CD4-positive, alpha-beta T cell treated with Interleukin-15 for 1 hour (primary cell): Measurements from ENCODE around the gene SFXN3.

ENCODE experiments used
- DNase-seq: peaks from one replicate; pipeline ENCODE4 v3.0.0-alpha.2; 2020

The SFXN3 gene

GRCh38 chr10:101000127-101000914 lies 30.7 kb upstream of the SFXN3 start:
- DNase-seq = no peak

GRCh38 chr10:101000915-101001658 lies 29.9 kb upstream of the SFXN3 start:
- DNase-seq = no peak

DNA sequence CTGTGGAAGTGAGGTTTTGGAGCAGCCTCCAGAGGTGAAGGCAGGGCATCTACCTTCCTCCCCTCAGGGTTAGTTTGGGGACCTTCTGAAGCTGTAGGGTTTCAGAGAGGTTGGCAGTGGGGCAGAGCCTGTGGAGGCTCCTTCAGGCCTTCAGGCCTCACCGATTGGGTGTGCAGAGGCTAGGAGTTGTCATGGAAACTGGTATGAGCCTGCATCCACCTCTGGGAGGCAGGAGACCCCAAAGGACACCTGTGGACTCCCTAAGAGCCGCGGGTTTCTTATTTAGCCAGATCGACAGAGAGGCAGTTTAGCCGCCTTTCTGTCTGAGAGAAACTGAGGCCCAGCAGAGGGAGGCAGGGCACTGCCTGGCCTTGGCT lies 29.4 kb upstream of the SFXN3 start:
- no peak for DNase-seq

DNA sequence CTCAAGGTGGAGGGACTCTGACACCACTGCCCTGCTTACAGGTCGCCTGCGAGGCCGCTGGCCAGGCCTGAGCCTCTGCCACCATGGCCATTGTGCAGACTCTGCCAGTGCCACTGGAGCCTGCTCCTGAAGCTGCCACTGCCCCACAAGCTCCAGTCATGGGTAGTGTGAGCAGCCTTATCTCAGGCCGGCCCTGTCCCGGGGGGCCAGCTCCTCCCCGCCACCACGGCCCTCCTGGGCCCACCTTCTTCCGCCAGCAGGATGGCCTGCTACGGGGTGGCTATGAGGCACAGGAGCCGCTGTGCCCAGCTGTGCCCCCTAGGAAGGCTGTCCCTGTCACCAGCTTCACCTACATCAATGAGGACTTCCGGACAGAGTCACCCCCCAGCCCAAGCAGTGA lies 28.6 kb upstream of the SFXN3 start:
- no peak for DNase-seq

GRCh38 chr10:101003639-101004206 lies 27.3 kb upstream of the SFXN3 start:
- DNase-seq = no peak

GRCh38 chr10:101005361-101005760 lies 25.7 kb upstream of the SFXN3 start:
- DNase-seq = no peak

GRCh38 chr10:101005869-101006567 lies 25.0 kb upstream of the SFXN3 start:
- no peak for DNase-seq

- DNase-seq = no peak
Observed at GRCh38 chr10:101006593-101007098, 24.4 kb upstream of the SFXN3 start.

DNA sequence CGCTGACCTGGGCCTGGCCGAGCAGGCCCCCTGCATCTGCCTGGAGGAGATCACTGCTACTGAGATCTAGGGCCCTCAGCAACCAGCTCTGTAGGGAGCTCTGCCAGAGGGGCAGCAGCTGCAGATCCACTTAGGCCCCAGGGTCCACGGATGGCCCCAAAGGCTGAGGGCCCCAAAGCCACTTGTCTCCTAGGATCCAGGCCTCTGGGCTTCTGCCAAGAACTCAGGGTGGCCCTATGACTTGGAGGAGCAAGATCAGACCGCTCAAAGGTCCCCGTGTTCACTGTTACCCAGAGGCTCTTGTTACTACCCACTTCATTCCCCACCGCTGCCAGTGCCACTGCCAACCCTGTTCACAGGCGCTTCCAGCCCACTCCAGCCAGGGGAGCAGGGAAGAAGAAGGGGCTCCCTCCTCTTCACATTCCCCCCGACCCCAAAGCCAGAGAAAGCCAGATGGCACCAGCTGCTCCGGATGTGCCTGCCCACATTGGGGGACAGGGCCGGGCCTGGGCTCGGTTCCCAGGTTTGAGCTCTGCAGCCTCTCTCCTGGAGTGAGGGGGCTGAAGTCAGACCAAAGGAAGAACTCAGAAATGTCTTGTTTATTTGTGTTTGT lies 23.8 kb upstream of the SFXN3 start:
- DNase-seq = no peak

- DNase-seq = no peak
Observed at GRCh38 chr10:101007915-101008822, 22.9 kb upstream of the SFXN3 start.

DNA sequence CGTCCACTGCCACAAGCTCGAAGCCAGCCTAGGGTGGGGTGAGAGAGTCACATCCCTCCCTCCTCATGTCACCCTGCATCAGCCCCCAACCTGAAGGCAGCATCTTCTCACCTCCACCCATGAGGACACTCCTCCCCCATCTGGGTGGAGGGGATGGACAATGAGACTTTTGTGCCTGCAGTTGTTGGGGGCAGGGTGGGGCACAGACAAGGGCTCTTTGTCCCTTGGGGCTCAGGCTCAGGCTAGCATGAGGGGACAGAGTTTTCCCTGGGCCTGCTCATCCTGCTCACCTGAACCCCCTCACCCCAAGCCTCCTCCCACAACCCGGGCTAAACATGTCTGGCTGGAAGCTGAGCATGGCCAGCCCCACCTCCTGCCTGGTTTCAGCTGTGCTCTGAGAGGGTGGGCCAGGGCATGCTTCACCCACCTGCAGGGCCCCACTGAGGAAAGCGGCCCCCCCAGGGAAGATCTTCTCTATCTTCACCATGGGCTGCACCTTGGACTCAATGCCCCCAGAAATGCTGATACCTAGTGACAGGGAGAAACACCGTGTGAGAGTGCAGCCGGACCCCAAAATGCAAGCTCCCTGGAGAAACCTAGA lies 22.1 kb upstream of the SFXN3 start:
- no peak for DNase-seq

DNA sequence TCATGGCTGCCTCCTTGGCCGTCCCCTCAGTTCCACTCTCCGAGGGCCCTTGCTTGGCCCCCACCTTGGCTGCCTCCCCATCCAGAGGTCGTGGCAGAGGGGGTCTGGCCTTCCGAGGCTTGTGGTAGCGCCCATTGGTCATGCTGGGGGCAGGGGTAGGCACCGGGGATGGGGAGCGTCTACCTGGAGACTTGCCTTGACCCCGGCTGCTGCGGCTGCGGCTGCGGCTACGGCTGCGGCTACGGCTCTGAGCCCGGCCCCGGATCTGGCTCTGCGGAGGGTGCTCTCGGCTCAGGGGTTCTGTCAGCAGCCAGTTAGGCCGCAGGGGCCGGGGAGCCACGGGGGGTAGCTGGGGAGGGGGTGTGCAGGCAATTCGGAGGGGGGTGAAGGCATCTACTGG lies 20.7 kb upstream of the SFXN3 start:
- DNase-seq = no peak

DNA sequence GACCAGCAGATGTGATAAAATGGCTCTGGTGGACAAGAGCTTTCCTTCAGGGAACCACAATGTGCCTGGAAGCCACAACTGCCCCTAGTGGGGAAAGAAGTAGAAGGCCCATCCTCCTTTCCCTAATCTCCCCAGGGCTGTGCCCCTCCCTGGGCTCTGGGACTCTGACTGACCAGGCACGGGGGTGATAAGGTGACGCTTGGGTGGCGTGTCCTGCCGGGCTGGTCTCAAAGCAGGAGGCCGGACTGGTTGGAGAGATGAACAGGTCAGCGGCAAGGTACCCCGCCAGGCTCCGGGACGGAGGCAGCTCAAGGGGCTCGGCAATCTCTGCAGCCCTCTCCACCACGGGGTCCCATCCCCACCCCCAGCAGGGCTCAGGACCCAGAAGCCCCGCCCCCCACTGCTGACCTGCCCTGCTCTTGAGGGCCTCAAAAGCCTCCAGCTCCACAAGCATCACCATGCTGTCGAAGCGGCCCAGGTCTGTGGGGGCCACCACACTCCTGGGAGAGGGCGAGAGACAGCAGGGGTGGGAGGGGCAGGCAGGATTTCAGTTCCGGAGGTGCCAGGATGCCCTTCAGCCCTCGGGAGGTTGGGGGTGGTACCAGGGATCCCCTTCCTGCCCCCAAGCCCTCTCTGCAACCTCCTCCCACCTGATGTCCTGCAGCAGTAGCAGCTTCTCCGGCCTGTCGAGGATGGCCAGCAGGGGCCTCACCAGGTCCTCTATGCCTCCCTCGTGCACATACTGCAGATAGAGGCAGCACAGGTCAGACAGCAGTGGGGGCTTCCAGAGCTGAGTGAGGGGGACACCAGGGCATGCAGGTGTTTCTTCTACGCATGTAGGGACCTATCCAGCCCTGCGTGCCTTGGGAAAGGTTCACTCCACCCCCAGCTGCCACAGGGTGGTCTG lies 19.3 kb upstream of the SFXN3 start:
- no peak for DNase-seq

DNA sequence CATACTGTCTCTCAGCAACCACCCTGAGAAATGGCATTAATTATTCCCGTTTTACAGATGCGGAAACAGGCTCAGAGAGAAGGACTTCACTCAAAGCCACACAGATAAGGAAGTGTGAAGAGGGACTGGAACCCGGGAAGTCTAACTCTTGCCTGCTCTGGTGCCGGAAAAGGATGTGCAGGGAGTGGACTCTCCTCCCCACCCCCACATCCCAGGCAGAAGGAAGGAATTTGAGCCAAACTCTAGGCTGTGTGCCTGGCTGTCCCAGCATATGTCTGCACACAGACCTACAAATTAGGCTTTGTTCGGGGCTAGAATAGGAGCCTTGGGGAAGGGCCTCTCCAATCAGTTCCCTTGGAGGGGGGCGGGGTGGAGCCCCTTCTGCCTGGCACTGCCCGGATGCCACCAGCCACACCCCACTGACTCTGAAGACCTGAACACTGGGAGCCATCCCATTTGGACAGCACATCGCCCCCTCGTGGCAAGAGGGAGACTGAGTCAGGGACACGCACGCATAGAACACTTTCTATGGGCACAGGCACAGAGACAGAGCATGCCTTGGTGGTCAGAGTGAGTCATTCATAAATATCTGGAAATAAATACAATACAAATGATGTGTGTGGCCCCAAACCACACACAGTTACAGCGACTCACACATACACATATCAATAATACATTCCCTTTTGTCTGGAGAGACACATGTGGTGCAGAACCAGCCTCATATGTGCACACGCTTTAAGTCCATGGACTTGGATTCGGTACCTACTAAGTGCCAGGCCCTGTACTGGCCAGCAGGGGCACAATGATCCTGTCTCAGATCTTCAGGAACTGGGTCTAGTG lies 18.3 kb upstream of the SFXN3 start:
- peak; percentile 78 for DNase-seq

GRCh38 chr10:101013365-101013825 lies 17.6 kb upstream of the SFXN3 start:
- DNase-seq = no peak

- DNase-seq = peak; percentile 63
Observed at GRCh38 chr10:101014230-101014884, 16.7 kb upstream of the SFXN3 start.

DNA sequence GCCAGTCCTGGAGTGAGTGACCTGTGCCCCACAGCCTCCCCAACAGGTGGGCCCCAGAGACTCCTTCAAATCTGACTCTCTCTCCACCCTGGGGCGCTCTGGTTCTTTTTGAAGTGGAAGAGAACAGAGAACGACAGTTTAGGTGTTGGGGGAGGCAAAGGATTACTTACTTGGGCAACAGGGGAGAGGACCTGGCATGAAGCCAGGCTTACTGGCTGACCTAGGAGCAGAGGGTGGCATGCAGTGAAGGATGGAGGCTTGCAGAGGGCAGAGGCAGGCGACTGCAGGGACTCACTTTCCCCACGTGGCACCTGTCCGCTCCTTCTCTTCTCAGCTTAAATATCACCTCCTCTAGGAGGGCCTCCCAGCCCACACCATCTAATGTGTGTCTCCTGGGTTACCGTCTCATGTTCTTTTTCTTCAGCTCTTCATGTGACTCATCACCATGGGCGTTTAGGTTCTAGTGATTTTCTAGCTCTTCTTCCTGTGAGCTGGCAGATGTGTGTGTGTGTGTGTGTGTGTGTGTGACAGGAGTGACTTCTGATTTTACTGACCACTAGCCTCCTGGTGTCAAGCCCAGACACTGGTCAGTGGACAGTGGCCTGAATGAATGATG lies 16.0 kb upstream of the SFXN3 start:
- DNase-seq = no peak

- DNase-seq = no peak
Observed at GRCh38 chr10:101015582-101015973, 15.5 kb upstream of the SFXN3 start.
